NCI-H82 treated with DMSO at 0.1 percent for 48 hours (cell line): ENCODE data around the gene B3GNT8.
"Not testable (repeated sequence)": the region's sequence is repeated elsewhere in the genome, so short reads cannot be mapped to it uniquely, and the experiment has no call there.

Experiments used
- DNase-seq: peaks from one replicate; lab custom pipeline; 2025; ENCODE audit not compliant: unreplicated experiment; lab: John Stamatoyannopoulos, UW

The B3GNT8 gene

DNA sequence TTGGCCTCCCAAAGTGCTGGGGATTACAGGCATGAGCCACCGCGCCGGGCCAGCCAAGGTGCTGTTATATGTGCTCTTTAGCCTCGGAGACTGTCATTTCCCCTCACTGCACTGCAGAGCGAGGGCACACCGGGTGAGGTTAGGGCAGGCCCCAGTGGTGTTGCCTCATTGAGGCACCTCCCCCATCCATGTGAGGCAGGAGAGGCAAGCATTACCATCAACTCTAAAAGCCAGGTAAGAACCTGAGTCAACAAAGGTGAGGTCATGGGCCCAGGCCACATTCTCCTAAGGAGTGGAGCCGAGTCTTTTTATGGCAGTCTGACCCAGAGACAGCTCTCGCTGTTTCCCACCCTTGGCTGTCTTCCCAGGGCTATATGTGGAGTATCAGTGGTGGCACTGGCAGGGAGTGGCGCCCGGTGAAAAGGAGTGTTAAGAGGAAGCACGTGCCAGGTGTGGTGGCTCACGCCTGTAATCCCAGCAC lies 10.9 kb downstream of the B3GNT8 start:
- no peak for DNase-seq

DNA sequence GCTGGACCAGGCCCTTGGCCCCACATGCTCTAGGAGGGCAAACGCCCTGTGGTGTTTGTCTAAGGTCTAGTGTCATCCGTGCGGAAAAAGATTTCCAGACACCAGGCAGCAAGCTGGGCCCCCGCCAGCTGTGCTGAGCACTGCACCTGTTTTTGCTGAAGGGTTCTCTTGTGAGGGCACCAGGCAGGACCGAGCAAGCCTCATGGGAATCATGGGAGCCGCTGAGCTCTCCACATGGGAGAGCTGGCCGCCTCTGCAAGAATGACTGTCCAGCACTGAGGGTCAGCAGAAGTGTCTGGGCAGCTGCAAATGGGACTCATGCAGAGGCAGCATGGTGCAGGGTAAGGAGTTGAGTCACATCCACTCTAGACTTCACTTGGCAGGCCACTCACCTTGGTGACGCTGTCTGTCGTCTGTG lies 12.0 kb downstream of the B3GNT8 start:
- no peak for DNase-seq

DNA sequence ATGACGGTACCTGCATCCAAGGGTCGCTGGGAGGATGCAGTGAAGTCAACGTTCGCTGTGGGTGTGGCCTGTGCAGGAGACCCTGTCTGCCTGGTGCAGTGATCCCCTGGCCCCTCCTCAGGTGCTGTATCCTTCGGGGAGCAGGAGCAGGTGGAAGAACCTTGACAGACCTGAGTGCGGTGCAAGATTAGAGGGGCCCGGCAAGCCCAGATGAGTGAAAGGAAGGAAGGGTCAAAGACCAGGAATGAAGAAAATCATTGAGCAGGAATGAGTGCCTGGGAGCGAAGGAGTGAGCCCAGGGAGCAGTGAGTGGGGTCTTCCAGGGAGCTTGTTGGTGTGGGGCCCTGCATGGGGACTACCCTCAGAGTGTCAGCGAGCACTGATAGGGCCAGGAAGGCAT lies 12.7 kb downstream of the B3GNT8 start:
- DNase-seq = no peak

DNA sequence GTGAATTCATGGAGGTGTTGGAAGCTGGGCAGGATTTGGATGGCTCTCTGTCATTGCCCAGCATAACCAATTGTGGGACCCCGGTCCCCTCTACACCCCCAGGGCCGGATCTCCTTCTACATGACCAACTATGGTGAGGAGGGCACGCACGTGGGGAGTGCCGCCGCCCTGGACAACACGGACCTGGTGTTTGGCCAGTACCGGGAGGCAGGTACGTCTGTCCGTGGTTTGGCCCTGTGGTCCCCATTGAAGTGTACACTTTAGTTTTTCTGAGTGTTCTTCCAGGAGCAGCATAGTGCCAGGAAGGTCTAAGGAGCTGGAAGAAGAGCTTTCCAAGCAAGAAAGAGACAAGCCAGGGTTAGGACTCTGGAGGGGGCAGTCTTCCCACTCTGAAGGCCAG lies 13.2 kb downstream of the B3GNT8 start:
- DNase-seq = no peak

DNA sequence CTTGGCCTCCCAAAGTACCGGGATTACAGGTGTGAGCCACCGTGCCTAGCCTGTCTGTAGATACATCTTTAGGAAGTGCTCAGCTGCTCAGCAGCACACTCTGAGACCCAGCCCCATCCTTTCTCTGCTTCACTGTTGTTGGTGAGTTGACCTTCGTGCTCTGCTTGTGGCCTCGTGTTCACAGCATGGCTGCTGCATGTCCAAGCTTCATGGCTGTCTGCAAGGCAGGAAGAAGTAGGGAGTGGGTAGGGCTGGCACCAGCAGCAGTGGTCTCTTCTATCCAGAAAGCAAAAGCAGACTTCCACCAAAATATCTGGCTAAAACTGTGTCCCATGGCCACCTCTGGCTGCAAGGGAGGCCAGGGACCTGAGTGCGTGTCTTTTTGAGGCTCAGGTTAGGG lies 14.2 kb downstream of the B3GNT8 start:
- DNase-seq = no peak

DNA sequence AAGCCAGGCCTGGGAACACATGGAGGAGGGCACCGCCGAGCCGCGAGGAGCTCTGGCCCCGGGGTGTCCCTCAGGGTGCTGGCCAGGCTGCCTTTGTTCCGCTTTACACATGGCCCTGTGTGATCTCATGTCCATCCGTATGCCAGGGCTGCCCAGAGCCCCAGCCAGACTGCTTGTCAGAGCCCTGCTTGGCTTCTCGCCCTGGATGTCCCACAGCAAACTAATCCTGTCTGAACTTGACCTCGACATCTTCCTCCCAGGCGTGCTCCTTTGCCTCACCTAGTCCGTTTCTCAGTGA lies 15.3 kb downstream of the B3GNT8 start:
- DNase-seq = no peak

DNA sequence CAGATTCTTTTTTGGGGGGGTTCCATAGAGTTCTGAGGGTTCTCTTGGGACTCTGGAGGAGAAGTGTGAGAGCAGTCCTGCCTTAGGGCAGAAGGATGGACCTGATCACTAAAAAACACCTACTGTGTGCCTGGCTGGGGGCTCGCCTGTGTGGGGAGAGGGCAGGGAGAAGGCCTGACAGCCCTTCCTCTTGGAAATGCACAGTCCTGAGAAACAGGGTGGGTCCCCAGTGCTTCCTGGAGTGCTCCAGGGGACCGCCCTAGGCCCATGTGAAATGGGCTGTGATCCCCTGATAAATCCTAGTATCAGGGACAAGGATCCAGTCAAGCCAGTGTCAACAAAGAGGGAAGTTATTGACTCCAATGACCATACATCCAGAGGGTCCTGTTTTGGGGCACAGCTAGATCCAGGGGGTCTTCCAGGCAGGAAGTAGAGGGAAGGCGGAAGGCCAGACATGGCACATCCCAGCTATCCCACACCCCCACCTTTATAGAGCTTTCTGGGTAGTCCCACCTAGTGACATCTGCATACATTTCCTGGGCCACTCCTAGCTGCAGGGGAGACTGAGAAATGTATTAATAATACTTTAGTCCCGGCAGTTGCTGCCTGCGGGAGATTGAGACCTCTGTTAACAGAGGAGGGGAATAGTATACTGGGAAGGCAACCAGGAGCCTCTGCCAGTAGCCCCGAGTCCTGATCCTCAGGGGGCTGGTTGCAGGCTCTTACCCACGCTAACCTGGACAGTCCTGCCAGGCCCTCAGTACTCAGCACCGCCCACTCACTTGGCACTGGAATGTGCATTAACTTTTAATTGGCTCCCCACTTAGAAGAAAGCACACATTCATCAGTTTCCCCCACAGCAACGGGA lies 15.8 kb downstream of the B3GNT8 start:
- DNase-seq = no peak

DNA sequence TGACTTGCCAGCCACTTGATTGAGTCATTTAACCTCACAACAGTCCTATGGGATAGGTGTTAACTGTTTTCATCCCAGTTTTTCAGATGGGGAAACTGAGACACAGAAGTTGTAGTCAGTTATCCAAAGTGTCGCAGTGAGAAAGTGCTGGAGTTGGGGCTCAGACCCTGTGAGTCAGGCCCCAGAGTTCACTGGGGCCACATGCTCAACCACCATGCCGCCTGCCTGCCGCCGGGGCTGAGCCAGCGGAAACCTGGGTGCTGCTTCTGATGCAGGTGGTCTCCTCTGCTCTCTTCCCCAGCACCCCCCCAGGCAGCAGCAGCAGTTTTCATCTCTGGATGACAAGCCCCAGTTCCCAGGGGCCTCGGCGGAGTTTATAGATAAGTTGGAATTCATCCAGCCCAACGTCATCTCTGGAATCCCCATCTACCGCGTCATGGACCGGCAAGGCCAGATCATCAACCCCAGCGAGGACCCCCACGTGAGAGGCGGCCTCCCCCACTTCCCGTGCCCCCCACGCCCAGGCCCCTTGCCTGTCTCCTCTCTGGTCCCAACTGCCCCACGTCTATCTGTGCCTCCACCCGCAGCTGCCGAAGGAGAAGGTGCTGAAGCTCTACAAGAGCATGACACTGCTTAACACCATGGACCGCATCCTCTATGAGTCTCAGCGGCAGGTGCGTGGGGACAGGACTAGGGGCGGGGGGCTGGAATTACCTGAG lies 16.7 kb downstream of the B3GNT8 start:
- DNase-seq = no peak

DNA sequence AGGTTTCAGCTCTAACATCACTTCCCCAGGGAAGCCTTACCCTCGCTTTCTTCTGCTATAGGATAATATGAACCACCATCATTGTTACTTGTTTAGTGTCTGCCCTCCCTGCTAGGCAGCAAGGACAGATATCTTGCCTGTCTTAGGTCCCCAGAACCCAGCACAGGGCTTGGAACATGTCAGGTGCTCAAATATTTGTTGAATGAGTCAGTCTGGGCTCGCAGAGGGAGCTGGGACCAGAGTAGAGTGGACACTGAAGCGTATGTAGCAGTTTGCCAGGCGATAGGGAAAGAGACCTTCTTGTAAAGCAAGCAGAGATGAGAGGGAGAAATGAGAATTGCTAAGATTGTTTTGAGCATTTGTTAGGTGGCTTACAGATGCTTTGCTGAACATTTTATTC lies 17.9 kb downstream of the B3GNT8 start:
- DNase-seq = no peak

DNA sequence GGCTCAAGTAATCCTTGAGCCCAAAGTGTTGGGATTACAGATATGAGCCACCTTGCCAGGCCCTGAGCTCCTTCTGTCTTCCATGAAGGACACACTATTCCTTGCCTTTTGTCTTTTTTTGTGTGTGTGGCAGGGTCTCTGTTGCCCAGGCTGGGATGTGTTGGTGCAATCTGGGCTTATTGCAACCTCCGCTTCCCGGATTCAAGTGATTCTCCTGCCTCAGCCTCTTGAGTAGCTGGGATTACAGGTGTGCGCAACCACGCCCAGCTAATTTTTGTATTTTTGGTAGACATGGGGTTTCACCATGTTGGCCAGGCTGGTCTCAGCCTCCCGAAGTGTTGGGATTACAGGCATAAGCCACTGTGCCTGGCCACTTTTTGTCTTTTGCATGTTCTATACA lies 18.3 kb downstream of the B3GNT8 start:
- DNase-seq = not testable (repeated sequence)

DNA sequence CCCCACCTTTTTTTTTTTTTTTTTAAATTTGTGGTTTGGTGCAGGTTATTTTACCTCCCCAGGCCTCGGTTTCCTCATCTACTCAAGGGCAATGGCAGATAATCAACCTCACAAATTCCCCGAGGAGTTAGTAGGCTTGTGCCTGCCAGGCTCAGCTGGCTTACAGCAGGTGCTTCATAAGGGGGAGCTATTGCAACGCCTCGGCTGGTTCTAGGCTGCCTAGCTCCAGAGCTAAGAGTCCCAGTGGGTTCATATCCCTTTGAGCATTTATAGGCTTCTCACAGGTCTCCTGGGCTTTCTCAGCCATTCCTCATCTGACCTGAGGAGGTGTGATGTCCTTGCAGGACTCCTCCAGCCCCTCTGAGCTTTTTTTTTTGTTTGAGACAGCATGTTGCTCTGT lies 18.9 kb downstream of the B3GNT8 start:
- DNase-seq = no peak

DNA sequence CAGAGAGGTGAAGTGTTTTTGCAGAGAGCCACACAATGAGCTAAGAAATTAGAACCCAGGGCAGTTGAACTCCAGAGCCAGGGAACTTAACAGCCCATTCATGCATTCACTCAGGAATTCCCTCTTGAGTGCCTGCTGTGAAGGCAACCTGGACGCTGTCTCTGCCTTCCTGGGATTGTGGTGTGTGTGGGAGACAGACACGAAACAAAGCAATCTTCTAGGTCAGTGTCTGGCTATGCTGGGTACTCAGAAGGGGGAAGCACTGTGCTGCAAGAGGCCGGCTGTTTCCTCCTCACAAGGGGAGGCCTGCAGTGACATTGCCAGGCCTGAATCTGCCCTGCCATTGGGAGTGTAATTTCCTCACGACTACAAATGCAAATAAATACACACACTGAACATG lies 19.9 kb downstream of the B3GNT8 start:
- no peak for DNase-seq

DNA sequence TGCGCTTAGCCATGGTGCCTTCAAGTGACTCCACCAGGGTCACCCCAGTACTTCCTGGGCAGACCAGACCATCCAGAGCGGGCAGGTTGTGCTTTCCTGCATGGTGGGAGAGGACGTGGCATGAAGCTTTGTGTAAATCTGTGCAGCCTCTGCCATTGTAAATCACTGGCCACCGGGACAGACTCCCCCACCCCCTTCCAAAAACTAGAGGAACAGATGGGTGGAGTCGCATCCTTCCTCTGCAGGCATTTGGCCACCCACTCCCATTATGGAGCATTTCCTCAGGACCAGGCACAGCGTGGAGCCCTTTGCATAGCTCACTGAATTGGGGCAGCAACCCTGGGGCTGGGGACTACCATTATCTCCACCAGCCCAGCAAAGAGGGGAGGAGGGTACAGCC lies 21.4 kb downstream of the B3GNT8 start:
- DNase-seq = no peak

DNA sequence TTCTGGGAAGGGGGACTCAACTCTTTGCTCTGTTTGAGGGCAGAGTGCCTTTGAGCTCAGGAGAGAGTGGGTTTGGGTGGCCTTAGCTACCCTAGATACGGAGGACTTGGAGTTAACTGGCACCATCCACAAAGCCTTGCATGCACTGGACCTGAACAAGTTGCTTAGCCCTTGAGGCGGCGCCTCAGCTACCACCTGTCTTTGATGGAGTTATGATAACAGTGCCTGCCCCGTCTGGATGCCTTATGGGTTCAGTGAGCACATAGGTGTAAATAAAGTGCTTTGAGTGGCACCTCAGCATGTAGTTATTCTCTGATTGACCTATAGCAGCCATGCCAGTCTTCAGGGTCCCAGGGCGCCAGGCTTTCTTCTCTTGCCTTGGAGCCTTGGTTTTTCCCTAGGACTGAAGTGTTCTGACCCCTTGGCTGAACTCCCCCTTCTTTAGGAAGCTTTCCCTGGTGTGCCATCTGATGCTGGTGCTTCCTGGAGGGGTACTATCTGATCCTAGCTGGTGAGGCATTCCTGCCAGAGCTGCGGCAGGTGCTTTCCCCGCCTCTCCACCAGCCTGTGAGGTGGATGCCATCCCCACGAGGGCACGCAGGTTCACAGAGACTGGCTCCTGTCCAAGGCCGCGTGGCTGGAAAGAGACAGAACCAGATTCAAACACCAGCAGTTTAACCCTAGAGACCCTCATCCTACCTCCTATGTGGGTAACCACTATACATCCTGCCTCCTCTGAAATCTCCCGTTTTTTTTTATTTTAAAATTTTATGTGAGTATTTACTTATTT lies 23.8 kb downstream of the B3GNT8 start:
- no peak for DNase-seq

DNA sequence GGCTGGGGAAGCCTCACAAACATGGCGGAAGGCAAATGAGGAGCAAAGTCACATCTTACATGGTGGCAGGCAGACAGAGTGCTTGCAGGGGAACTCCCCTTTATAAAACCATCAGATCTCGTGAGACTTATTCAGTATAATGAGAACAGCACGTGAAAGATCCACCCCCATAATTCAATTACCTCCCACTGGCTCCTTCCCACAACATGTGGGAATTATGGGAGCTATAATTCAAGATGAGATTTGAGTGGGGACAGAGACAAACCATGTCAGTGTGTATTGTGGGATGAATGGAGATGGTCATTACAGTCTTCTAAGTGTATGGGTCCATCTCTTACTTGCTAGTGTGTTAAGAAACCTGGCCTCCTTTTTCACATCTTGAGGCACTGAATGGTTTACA lies 25.2 kb downstream of the B3GNT8 start:
- no peak for DNase-seq

DNA sequence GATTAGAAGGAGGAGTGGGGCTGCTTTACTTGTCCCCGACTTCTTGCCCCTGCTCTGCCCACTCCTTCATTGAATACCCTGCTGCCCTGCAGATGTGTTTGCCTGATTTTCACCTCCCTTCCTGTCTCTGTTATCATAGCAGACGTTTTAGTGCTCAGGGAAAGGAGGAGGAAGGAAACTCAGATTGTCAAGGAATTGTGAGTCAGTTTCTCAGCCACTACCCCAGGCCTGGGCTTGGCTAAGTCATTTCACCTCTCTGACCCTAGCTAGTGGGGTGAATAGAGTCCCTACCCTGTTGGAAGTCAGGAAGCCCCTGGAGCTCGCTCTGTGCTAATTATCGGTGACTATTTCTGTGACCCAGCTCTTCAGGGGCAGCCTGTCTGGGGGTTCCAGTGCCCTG lies 25.7 kb downstream of the B3GNT8 start:
- no peak for DNase-seq

DNA sequence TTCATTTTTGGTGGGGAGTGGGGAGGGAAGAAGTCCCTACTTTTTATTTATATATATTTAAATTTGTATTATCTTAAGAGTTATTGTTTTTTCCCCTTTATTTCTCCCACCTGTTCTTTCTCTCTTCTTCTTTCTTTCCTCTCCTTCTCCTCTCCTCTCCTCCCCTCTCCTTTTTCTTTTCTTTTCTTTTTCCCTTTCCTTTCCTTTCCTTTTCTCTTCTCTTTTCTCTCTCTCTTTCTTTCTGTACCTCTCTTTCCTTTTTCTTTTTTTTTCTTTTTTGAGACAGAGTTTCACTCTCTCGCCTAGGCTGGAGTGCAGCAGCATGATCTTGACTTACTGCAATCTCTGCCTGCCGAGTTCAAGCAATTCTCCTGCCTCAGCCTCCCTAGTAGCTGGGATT lies 27.6 kb downstream of the B3GNT8 start:
- no peak for DNase-seq

DNA sequence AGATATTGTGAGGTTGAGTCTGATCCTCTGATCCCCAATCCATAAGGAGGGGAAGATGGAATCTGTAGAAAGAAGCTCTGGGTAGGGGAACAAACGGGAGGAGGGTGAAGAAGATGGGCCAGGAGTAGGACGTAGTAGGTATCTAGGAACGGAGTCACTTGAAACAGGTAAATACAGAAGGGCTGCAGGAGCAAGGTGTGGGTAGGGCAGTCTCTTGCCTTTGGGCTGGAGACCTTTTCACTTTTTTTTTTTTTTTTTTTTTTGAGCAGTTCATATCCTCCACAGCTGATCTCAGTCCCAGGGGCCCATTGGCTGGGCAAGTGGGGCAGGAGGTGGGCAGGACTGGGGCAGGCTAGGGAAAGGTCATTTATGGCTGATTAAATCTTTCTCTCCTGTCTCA lies 28.1 kb downstream of the B3GNT8 start:
- DNase-seq = no peak

DNA sequence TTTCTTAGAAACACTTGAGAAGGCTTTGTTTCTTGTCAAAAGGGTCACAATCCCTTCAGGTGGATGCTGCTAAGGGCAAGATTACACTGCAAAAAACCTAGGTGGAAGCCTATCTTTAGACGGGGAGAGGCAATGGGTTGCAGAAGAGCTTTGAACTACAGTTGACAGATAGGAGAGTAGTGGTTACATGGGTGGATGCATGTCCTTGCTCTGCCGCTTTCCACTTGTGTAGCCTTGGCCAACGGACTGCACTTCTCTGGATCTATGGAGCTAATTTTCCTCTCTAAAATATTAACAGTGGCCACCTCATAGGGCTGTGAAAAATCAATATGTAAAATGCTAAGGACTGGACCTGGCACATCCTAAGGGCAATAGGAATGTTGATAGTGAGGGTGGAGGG lies 28.6 kb downstream of the B3GNT8 start:
- DNase-seq = no peak

DNA sequence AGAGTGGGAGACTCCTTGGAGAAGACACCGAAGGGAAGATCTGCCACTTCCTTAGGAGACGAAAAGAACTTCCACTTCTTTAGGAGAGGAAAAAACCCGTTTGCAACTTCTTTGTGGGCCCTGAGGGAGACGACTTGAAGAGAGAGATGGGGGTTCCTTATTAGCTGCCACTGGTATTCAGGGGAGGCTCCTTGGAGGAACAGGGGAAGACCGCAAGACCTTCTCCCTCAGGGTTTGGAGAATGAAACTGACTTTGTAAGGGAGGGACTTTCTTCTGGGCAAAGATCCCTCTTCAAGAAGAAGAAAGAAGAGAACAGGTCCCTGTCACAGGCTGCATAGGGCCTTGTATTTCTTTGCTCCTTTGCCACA lies 29.1 kb downstream of the B3GNT8 start:
- DNase-seq = no peak

DNA sequence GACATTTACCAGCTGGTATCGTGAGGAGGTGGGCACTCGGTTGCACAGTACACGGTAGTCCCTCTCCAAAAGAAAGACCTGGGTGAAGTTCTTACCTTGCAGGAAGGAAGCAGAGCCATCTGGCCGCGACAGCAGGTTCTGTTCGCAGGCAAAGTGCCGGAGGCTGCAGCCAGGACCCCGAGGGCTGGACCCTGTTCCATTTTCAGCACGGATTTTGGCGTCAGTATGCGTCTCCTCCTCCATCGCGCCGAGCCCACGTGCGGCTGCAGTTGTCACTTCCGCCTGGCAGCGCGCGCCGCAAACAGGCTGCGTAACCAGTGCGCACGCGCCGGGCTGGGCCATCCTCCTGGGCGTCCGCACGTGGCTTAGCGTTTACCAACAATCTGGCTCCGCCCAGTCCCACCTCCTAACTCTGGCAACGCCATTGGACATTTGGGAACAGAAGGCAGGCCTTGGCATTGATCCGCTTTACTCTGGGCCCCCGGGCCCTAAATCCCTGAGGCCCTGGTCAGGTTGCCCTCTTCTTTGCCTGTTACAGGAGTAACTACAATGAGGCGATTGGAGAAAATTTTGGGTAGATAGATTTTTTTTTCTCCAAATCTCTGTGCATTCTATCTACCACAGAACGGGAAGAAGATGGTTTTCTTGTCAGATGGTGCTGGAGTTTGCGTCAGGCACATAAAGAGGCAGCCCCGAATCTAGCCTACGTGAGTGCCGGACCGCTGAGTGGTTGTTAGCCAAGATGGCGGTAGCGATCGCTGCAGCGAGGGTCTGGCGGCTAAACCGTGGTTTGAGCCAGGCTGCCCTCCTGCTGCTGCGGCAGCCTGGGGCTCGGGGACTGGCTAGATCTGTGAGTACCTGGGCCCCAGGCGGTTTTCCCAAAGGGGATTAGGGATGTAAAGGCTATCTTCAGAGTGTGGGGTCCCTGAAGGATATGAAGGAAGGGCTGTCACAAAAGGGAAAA lies 29.8 kb downstream of the B3GNT8 start, which contains the start of the genes BCKDHA and EXOSC5:
Gene BCKDHA (plus strand): TSS at position 733 of the 964 bp plus-strand sequence. CDS start 10 bp downstream, at position 743.
Gene EXOSC5 (minus strand): TSS at position 274 of the 964 bp plus-strand sequence. CDS start 31 bp downstream, at position 243.
- peak; percentile 99 for DNase-seq
